Measurements from ENCODE around the gene ZNF474. TPM values are rescaled to one million over a fixed set of nuclear protein-coding genes. Genes with fewer than 3 reads are reported as not detected.

Gene ZNF474
- total RNA-seq, 2 experiments from 2014 or later: not detected

- DNase-seq: no peak
- ATAC-seq: no peak
- CTCF ChIA-PET: interaction anchor here (0.8 kb wide), 1 partner anchor 8 kb away, joined by 4 read pairs; no protein-coding TSS in a partner anchor
- no peak for TF ChIP-seq CTCF (IDR thresholded peaks at IDR 0.05)
- no peaks in the 10 kb centered on the region for H3K36me3 Mint-ChIP-seq (ENCODE audit: low read depth)
- intact Hi-C loops (cut with micrococcal nuclease): no loop called here
- H3K4me3 Mint-ChIP-seq: no peak overlapping the region
- H3K27me3 Mint-ChIP-seq: peaks cover 2% of the 10 kb centered on the region
- H3K9me3 Mint-ChIP-seq: no peaks in the 10 kb centered on the region
- POLR2A ChIA-PET: no interaction called here
- H3K4me1 Mint-ChIP-seq (ENCODE audit: low read depth): no peaks in the 10 kb centered on the region
- H3K27ac Mint-ChIP-seq: no peak overlapping the region
Observed at GRCh38 chr5:122163121-122164069, 34.0 kb downstream of the ZNF474 start.

GRCh38 chr5:122164070-122164435 is 34.7 kb downstream of the ZNF474 start:
- Mint-ChIP-seq H3K36me3 (ENCODE audit: low read depth) (no peaks in the 10 kb centered on the region), H3K4me3 (no peak overlapping the region), H3K27me3 (peaks cover 2% of the 10 kb centered on the region), H3K9me3 (no peaks in the 10 kb centered on the region), H3K4me1 (ENCODE audit: low read depth) (no peaks in the 10 kb centered on the region), H3K27ac (no peak overlapping the region)
- POLR2A ChIA-PET: no interaction called here
- ATAC-seq: no peak
- intact Hi-C loops (cut with micrococcal nuclease): no loop called here
- CTCF ChIA-PET: interaction anchor here (0.8 kb wide), 1 partner anchor 9 kb away, joined by 4 read pairs; no protein-coding TSS in a partner anchor
- DNase-seq: no peak
- TF ChIP-seq CTCF (IDR thresholded peaks at IDR 0.05): no peak

- no peak for ATAC-seq
- no peak for TF ChIP-seq CTCF (IDR thresholded peaks at IDR 0.05)
- intact Hi-C loops (cut with micrococcal nuclease): no loop called here
- Mint-ChIP-seq H3K27ac (no peak overlapping the region), H3K36me3 (ENCODE audit: low read depth) (no peaks in the 10 kb centered on the region), H3K4me3 (no peak overlapping the region), H3K9me3 (no peaks in the 10 kb centered on the region), H3K4me1 (ENCODE audit: low read depth) (no peaks in the 10 kb centered on the region), H3K27me3 (peaks cover 2% of the 10 kb centered on the region)
- ChIA-PET CTCF (no interaction called here), POLR2A (no interaction called here)
- no peak for DNase-seq
Observed at GRCh38 chr5:122164831-122165558, 35.6 kb downstream of the ZNF474 start.

GRCh38 chr5:122165559-122166078 is 36.3 kb downstream of the ZNF474 start:
- no peaks in the 10 kb centered on the region for H3K4me1 Mint-ChIP-seq (ENCODE audit: low read depth)
- POLR2A ChIA-PET: no interaction called here
- H3K9me3 Mint-ChIP-seq: no peaks in the 10 kb centered on the region
- CTCF ChIA-PET: no interaction called here
- no peak for TF ChIP-seq CTCF (IDR thresholded peaks at IDR 0.05)
- DNase-seq: no peak
- peaks cover 2% of the 10 kb centered on the region for H3K27me3 Mint-ChIP-seq
- ATAC-seq: no peak
- no peaks in the 10 kb centered on the region for H3K36me3 Mint-ChIP-seq (ENCODE audit: low read depth)
- no peak overlapping the region for H3K27ac Mint-ChIP-seq
- H3K4me3 Mint-ChIP-seq: no peak overlapping the region
- intact Hi-C loops (cut with micrococcal nuclease): no loop called here
